Femur (tissue), 1 donor: Measurements from ENCODE around the gene EPB41L1.

Source experiments
- DNase-seq: peaks from one replicate; pipeline ENCODE4 v3.0.0-alpha.2; 2017

EPB41L1 gene

GRCh38 chr20:36154700-36155628, at the start of gene EPB41L1:
Gene EPB41L1 (plus strand): TSS chr20:36154740. CDS start chr20:36173778, 19,038 bp downstream.
- DNase-seq, result peak; percentile 47

GRCh38 chr20:36104856-36105255, 49.7 kb upstream of the EPB41L1 start:
- DNase-seq, result no peak

- no peak for DNase-seq
Observed at GRCh38 chr20:36105711-36106226, 48.8 kb upstream of the EPB41L1 start.

GRCh38 chr20:36106606-36107005, 47.9 kb upstream of the EPB41L1 start:
- DNase-seq, result no peak

- DNase-seq, result no peak
Observed at GRCh38 chr20:36107881-36108280, 46.7 kb upstream of the EPB41L1 start.

- DNase-seq, result no peak
Observed at GRCh38 chr20:36109251-36109947, 45.1 kb upstream of the EPB41L1 start.

- DNase-seq, result no peak
Observed at GRCh38 chr20:36110994-36111393, 43.5 kb upstream of the EPB41L1 start.

- DNase-seq, result no peak
Observed at GRCh38 chr20:36112112-36112511, 42.4 kb upstream of the EPB41L1 start.

- no peak for DNase-seq
Observed at GRCh38 chr20:36113036-36113435, 41.5 kb upstream of the EPB41L1 start.

GRCh38 chr20:36113566-36114250, 40.8 kb upstream of the EPB41L1 start:
- peak; percentile 37 for DNase-seq

- no peak for DNase-seq
Observed at GRCh38 chr20:36114707-36115106, 39.8 kb upstream of the EPB41L1 start.

GRCh38 chr20:36115925-36116324, 38.6 kb upstream of the EPB41L1 start:
- DNase-seq, result no peak

- DNase-seq, result no peak
Observed at GRCh38 chr20:36116807-36117441, 37.6 kb upstream of the EPB41L1 start.

GRCh38 chr20:36117638-36118037, 36.9 kb upstream of the EPB41L1 start:
- DNase-seq, result no peak

GRCh38 chr20:36118371-36118770, 36.2 kb upstream of the EPB41L1 start:
- DNase-seq, result no peak

GRCh38 chr20:36119537-36119936, 35.0 kb upstream of the EPB41L1 start:
- DNase-seq, result no peak

GRCh38 chr20:36120241-36120640, 34.3 kb upstream of the EPB41L1 start:
- no peak for DNase-seq

- DNase-seq, result no peak
Observed at GRCh38 chr20:36120991-36121390, 33.5 kb upstream of the EPB41L1 start.

- DNase-seq, result no peak
Observed at GRCh38 chr20:36121981-36122930, 32.3 kb upstream of the EPB41L1 start.

- no peak for DNase-seq
Observed at GRCh38 chr20:36122931-36123288, 31.6 kb upstream of the EPB41L1 start.

- no peak for DNase-seq
Observed at GRCh38 chr20:36125097-36125496, 29.4 kb upstream of the EPB41L1 start.
